ENCODE data around the gene PROX2. TPM values are rescaled to one million over a fixed set of nuclear protein-coding genes. Genes with fewer than 3 reads are reported as not detected.

The PROX2 gene
- total RNA-seq, result not detected

DNA sequence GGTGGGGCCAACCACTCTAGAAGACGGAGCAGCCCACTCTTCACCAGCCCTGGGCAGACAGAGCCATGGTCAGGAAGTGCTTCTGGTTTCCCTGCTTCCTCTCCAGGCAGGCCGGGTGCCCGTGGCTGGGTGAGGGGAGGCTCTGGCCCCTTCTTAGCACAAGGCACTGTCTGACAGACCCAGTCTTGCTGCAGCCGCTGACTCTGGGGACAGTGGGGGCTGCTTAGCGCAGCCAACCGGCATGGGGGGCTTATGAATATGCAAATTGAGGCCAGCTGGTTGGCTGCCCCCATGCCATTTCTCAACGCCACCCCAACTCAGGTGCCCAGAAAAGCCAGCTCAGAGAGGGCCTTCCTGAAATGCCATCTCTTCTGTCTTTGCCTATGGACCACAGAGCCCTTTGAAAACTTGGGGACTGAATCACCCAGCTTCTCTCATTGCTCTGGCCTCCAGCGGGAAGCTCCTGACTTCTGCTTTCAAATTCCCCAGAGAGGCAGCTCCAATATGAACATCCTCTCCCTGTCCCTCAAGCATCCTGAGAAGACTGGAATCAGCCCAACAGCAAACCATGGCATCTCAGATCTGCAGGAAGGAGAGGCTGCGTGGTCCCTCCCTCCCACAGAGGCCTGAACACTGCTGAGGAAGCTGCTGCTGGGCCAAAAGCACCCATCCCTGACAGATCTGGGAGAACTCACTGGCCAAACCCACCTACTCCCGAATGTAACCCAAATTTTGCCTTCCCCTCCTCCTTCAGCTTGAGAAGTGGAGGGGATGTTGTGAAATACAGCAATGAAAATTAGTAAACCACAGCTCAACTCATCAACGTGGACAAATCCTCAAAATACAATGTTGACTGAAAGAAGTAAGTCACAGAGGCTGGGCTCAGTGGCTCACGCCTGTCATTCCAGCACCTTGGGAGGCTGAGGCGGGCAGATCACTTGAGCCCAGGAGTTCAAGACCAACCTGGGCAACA, at the start of gene PROX2:
Gene PROX2 (minus strand): TSS at position 205 of the 973 bp plus-strand sequence. CDS start 12,311 bp downstream, outside the sequence.
- intact Hi-C loops (cut with DNase I), result no loop called here
- no peak for DNase-seq (ENCODE audit: low spot score)
- no peak for ATAC-seq

DNA sequence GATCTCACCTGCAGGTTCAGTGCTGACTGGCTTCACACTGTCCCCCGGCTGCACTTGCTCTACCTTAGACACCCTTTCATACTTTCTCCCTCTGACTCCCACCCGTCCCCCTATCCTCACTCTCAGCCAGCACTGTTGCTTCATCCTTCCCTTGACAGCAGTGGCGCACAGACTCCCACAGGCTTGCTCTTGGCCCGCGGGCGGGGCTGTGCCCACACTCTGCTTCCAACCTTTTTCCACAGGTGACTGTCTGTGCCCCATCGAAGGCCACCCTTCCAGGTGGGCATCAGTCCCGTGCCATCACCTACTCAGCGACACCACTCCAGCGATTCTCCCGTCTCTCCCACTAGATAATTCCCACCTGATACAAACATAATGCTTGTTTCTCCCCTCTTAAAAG, 48.1 kb upstream of the PROX2 start:
- intact Hi-C loops (cut with DNase I), result no loop called here
- DNase-seq (ENCODE audit: low spot score) (no peak), ATAC-seq (no peak)

GRCh38 chr14:74922752-74923401, 46.9 kb upstream of the PROX2 start, which contains the start of gene RPS6KL1:
Gene RPS6KL1 (minus strand): TSS chr14:74923260. CDS start chr14:74921541, 1,719 bp downstream.
- ATAC-seq (peak; percentile 90), DNase-seq (ENCODE audit: low spot score) (peak; percentile 85)

DNA sequence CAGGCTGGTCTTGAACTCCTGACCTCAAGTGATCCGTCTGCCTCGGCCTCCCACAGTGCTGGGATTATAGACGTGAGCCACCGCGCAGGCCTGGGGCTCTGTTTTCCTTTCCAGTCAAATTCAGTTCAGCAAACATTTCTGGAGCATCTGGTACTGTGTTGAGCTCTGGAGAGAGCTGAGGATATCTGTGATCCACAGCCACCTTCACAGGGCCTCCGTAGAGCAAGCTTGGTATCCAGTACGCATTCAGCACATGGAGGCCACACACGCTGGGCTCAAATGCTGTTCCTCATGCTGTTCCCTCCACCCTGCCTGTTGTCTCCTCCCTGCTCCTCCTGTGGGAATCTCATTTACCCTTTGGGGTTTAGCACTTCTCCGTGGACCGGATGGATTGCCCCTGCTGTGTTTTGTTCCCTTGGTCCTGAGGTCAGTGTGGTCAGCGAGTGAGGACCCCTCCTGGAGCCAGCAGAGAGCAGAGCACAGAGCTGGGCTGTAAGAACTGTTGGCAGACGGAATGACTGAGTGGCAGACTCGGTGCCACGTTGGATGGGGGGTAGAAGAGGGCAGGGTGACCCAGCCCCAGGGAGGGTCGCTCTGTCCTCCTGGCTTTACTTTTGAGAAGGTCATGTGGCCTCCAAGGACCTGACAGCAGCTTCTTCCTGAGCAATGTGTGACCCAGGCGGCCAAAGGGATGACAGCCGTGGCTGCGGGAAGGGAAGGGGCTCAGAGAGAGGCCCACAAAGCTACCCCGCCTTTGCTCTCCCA, 46.2 kb upstream of the PROX2 start:
- intact Hi-C loops (cut with DNase I), result no loop called here
- ATAC-seq, result no peak
- no peak for DNase-seq (ENCODE audit: low spot score)

More at GRCh38 chr14:74922752-74923401, 46.9 kb upstream of the PROX2 start, which contains the start of gene RPS6KL1:
- intact Hi-C loops (cut with DNase I), result no loop called here

GRCh38 chr14:74921053-74921620, 45.2 kb upstream of the PROX2 start:
- no peak for ATAC-seq
- no peak for DNase-seq (ENCODE audit: low spot score)
- intact Hi-C loops (cut with DNase I), result no loop called here

DNA sequence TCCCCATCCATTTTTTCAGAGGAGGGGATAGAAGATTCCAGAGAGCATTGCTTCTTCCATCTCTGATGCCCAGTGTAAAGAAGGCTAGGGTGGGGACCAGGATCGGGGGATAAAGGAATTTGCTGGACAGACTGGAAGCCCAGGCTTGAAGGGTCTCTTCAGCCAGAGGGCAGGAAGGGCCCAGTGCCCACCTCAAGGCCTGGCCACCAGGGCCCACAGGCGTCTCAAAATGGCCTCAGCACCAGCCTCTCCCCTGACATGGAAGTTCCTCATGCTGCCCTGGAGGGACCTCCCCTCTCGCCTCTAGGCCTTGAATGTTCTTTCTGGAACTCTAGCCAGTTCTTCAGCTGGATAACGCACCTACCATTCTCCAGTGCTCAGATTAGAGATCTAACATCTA, 44.3 kb upstream of the PROX2 start:
- no peak for ATAC-seq
- intact Hi-C loops (cut with DNase I), result no loop called here

DNA sequence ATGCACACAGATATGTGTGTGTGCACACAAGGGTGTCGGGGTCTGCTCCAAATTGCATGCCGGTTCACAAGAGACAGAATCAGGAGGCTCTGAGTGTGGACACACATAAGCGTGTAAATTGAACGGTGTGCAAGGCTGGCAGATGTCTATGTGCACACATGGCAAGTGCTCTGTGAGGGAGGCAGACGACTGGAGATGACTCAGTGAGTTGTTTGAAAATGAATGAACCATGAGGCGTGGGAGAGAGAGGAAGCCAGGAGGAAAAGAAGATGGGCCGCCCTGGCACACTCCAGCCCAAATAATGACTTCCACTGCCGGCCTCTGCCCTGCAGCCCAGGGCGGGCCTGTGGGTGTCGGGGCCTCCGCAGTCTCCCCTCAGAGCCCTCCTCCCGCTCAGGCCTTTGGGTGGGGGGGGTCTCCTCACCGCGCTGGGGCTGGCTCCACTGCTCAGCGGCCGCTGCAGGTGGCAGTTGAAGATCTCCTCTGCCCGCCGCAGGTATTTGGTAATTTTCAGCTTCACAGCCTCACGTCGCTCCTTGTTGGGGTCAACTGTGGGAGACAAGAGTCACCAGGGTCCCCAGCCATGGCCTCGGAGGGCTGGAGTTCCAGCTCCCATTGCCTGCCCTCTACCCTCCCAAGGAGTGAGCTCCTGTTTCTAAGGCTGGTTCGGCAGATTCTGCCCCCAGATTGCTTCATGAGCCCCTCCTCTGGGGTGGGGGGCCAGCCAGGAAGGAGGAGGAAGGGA, 43.6 kb upstream of the PROX2 start:
- no peak for ATAC-seq
- no peak for DNase-seq (ENCODE audit: low spot score)
- intact Hi-C loops (cut with DNase I), result loop anchor here (10.0 kb wide), 1 partner anchor 165 kb away; no protein-coding TSS in a partner anchor

More for the DNA sequence above, 44.3 kb upstream of the PROX2 start:
- DNase-seq (ENCODE audit: low spot score), result no peak

GRCh38 chr14:74918380-74918779, 42.4 kb upstream of the PROX2 start:
- intact Hi-C loops (cut with DNase I), result loop anchor here (10.0 kb wide), 1 partner anchor 166 kb away; no protein-coding TSS in a partner anchor
- no peak for DNase-seq (ENCODE audit: low spot score)
- no peak for ATAC-seq

DNA sequence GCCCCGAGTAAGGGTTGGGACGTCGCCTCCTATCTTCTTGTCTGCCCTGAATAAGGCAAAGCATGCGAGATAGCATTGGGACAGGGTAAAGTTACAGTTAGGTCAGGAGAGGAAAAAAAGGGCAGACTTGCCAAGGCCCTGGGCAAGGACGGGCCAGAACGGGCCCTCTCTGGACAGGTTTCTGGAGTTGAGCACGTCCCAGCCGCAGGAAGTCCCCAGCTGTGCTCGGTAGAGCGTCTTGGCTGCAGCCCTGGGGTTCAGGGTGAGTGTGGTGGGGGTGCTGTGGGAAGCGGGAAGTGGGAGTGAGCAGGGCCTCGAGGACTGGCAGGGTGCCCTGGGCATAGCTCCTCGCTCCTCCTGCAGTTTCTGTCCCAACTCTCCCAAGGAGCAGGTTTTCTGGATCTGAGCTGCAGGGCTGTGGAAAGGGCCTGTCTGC, 41.7 kb upstream of the PROX2 start:
- DNase-seq (ENCODE audit: low spot score) (peak; percentile 79), ATAC-seq (peak; percentile 69)
- intact Hi-C loops (cut with DNase I), result loop anchor here (10.0 kb wide), 1 partner anchor 167 kb away; no protein-coding TSS in a partner anchor

GRCh38 chr14:74917178-74917543, 41.2 kb upstream of the PROX2 start:
- intact Hi-C loops (cut with DNase I), result loop anchor here (10.0 kb wide), 1 partner anchor 168 kb away; no protein-coding TSS in a partner anchor
- DNase-seq (ENCODE audit: low spot score) (no peak), ATAC-seq (no peak)

DNA sequence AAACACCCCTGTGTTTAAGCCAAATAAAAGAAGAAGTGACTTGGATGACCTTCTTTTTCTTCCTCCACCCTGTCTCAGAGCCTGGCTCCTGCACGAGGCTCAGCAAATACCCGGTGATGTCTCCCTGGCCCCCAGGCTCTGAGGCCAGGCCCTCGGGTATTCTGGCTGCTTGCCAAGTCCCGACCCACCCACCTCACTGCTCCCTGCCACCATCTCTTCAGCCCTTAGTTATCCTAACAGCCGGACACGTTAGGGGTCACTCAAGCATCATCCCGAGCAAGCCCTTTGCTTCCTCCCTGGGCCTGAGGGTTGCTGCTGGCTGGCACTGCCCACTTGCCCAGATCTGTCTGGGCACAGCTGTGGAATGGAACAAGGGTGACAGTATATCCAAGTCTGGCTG, 39.9 kb upstream of the PROX2 start:
- intact Hi-C loops (cut with DNase I), result loop anchor here (10.0 kb wide), 1 partner anchor 169 kb away; no protein-coding TSS in a partner anchor

GRCh38 chr14:74915426-74915825, 39.5 kb upstream of the PROX2 start:
- intact Hi-C loops (cut with DNase I), result loop anchor here (10.0 kb wide), 1 partner anchor 169 kb away; no protein-coding TSS in a partner anchor
- no peak for DNase-seq (ENCODE audit: low spot score)
- ATAC-seq, result no peak

More for the DNA sequence above, 39.9 kb upstream of the PROX2 start:
- ATAC-seq (no peak), DNase-seq (ENCODE audit: low spot score) (no peak)

GRCh38 chr14:74913986-74914573, 38.1 kb upstream of the PROX2 start:
- ATAC-seq, result peak; percentile 83

DNA sequence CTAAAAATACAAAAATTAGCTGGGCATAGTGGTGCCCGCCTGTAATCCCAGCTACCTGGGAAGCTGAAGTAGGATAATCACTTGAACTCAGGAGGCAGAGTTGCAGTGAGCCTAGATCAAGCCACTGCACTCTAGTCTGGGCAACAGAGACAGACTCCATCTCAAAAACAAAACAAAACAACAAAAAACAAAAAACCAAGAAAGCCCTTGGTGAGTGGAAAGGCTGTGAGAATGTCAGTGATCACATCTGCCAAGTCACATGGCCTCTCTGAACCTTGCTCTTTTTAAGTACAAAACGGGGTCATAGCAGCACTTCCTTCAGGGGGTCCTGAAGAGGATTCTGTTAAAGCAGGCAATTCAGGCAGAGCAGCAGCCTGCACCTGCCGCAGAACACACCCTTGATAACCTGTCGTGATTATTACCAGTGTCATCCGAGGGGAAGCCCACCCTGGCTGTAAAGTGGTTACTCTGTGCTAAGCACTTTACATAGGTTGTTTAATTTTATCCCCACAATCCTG, 37.5 kb upstream of the PROX2 start:
- ATAC-seq (no peak), DNase-seq (ENCODE audit: low spot score) (no peak)
- intact Hi-C loops (cut with DNase I), result loop anchor here (10.0 kb wide), 1 partner anchor 171 kb away; no protein-coding TSS in a partner anchor

More at GRCh38 chr14:74913986-74914573, 38.1 kb upstream of the PROX2 start:
- intact Hi-C loops (cut with DNase I), result loop anchor here (10.0 kb wide), 1 partner anchor 171 kb away; no protein-coding TSS in a partner anchor
- DNase-seq (ENCODE audit: low spot score), result peak; percentile 86

GRCh38 chr14:74912801-74913200, 36.9 kb upstream of the PROX2 start:
- intact Hi-C loops (cut with DNase I), result loop anchor here (10.0 kb wide), 1 partner anchor 172 kb away; no protein-coding TSS in a partner anchor
- ATAC-seq (no peak), DNase-seq (ENCODE audit: low spot score) (no peak)

DNA sequence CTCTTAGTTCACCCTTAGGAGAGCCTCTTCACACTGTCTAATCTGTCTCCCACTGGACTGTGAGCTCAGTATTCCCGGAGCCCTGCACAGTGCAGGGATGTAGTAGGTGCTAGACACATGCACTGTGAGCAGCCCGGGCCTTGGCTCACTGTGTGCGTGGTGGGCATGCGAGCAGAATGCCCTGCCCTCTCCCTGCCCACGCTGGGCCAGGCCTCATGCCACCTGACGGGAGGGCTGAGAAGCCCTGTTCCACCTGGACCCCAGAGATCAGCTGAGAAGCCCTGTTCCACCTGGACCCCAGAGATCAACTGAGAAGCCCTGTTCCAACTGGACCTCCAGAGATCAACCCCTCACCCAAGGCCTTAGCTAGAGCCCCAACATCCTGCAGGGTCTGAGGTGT, 36.2 kb upstream of the PROX2 start:
- intact Hi-C loops (cut with DNase I), result loop anchor here (10.0 kb wide), 1 partner anchor 173 kb away; no protein-coding TSS in a partner anchor
- ATAC-seq (no peak), DNase-seq (ENCODE audit: low spot score) (no peak)

- no peak for ATAC-seq
- no peak for DNase-seq (ENCODE audit: low spot score)
- intact Hi-C loops (cut with DNase I), result loop anchor here (10.0 kb wide), 1 partner anchor 173 kb away; no protein-coding TSS in a partner anchor
Measured at GRCh38 chr14:74911704-74912103, 35.8 kb upstream of the PROX2 start.

Measured in sciatic nerve (tissue), 2 donors.